Measurements from ENCODE around the gene DIAPH1.

DIAPH1 gene

DNA sequence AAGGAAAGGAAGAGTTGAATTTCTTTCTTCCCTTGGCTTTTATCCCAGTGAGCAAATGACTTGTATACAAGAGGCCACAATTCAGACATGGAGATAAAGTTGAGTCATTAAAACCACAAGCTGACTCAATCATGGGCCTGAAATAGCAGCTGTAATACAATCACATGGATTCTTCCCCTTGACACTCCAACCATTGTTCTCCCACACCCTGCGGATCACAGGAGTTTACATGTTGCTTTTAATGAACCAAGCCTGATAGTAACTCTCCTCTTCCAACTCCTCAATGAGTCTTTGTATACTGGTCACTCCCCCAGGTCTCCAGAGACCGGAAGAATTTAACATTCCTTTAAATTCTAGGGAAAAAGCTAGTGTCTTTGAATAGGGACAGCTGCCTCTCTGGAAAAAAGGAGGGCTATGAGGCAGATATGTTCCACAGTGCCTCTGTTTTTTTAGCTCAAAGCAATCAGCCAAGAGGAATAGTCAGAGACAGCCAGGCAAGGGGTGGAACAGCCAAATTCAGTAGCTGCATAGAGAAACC is 97.5 kb downstream of the DIAPH1 start:
- Histone ChIP-seq H3K4me3 (ENCODE audit: low read length) (no peak overlapping the region), H3K27ac (ENCODE audit: low read length) (no peak overlapping the region), H3K79me2 (ENCODE audit: low read length) (no peaks in the 10 kb centered on the region), H3K27me3 (ENCODE audit: low read depth, low read length) (no peaks in the 10 kb centered on the region), H3K9me3 (ENCODE audit: insufficient read depth, low read length) (no peaks in the 10 kb centered on the region), H3K4me2 (ENCODE audit: low read length) (no peak overlapping the region), H2AFZ (ENCODE audit: low read depth, low read length) (no peak overlapping the region), H4K20me1 (ENCODE audit: insufficient read depth, low read length) (no peaks in the 10 kb centered on the region), H3K9ac (ENCODE audit: low read length) (no peak overlapping the region), H3K4me1 (ENCODE audit: low read length) (no peaks in the 10 kb centered on the region), H3K36me3 (replicated peaks; ENCODE audit: low read depth, low read length) (peaks cover 7% of the 10 kb centered on the region)
- TF ChIP-seq, protein P1, sequence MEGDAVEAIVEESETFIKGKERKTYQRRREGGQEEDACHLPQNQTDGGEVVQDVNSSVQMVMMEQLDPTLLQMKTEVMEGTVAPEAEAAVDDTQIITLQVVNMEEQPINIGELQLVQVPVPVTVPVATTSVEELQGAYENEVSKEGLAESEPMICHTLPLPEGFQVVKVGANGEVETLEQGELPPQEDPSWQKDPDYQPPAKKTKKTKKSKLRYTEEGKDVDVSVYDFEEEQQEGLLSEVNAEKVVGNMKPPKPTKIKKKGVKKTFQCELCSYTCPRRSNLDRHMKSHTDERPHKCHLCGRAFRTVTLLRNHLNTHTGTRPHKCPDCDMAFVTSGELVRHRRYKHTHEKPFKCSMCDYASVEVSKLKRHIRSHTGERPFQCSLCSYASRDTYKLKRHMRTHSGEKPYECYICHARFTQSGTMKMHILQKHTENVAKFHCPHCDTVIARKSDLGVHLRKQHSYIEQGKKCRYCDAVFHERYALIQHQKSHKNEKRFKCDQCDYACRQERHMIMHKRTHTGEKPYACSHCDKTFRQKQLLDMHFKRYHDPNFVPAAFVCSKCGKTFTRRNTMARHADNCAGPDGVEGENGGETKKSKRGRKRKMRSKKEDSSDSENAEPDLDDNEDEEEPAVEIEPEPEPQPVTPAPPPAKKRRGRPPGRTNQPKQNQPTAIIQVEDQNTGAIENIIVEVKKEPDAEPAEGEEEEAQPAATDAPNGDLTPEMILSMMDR (IDR thresholded peaks at IDR 0.05; ENCODE audit: low read depth, low read length): no peak
- TF ChIP-seq EZH2phosphoT487 (IDR thresholded peaks at IDR 0.05; ENCODE audit: low read depth): no peak

DNA sequence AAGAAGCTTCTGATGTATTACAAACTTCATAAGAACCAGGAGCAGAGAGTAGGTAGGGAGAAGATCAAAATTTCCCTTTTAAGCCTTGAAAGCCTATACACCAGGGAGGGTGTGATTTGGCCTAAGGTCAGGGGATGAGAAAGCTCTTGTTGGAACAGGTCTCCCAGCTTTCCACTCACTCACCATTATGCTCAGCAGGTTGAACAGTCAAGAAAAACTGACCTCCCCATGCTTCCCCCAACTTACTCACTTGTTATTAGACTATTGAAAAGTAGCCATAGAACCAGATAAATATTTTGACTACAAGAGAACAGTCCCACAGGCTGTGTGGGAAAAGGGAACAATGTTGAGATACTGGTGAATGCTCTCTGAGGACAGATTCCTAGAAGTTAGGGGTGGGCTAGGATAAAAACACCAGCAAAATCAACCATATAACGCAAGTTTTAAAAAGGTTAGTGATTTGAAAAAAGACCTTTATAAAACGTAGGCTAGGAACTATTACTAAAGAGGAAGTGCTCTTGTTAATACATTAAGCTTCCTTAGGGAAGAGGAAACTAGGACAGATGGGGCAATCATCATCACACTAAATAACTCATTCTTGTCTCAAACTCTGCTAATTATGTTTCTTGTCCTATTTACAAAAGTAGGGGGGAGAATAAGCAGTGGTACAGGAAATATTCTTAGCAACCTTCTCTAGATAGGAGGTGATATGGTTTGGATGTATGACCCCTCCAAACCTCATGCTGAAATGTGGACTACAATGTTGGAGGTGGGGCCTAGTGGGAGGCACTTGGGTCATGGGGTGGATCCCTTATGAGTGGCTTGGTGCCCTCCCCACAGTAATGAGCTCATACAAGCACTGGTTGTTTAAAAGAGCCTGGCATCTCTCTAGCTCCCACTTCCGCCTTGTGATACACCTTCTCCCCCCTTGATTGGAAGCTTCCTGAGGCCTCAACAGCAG is 98.9 kb downstream of the DIAPH1 start:
- Histone ChIP-seq H3K9ac (ENCODE audit: low read length) (no peak overlapping the region), H3K4me3 (ENCODE audit: low read length) (no peak overlapping the region), H4K20me1 (ENCODE audit: insufficient read depth, low read length) (no peaks in the 10 kb centered on the region), H3K27ac (ENCODE audit: low read length) (no peak overlapping the region), H3K4me1 (ENCODE audit: low read length) (no peaks in the 10 kb centered on the region), H3K27me3 (ENCODE audit: low read depth, low read length) (no peaks in the 10 kb centered on the region), H3K79me2 (ENCODE audit: low read length) (no peaks in the 10 kb centered on the region), H3K36me3 (replicated peaks; ENCODE audit: low read depth, low read length) (peaks cover 7% of the 10 kb centered on the region), H3K9me3 (ENCODE audit: insufficient read depth, low read length) (no peaks in the 10 kb centered on the region), H3K4me2 (ENCODE audit: low read length) (no peak overlapping the region), H2AFZ (ENCODE audit: low read depth, low read length) (no peak overlapping the region)
- TF ChIP-seq, protein P1 (IDR thresholded peaks at IDR 0.05; ENCODE audit: low read depth, low read length): no peak
- TF ChIP-seq EZH2phosphoT487 (IDR thresholded peaks at IDR 0.05; ENCODE audit: low read depth): no peak

DNA sequence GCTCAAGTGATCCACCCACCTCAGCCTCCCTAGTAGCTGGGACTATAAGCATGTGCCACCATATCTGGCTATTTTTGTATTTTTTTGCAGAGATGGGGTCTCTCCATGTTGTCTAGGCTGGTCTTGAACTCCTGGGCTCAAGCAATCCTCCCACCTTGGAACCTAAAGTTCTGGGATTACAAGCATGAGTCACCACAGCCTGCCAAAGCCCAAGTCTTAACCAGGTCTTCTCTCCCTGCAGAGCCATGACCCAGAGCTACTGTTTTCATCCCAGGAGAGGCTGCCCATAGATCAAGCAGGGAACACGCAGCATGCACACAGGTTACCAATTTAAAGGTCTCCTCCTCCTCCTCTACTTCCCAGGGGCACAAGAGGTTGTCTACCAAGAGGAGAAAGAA is 100.2 kb downstream of the DIAPH1 start:
- H4K20me1 ChIP-seq (ENCODE audit: insufficient read depth, low read length): no peaks in the 10 kb centered on the region
- H3K27me3 ChIP-seq (ENCODE audit: low read depth, low read length): no peaks in the 10 kb centered on the region
- peaks cover 10% of the 10 kb centered on the region for H3K4me1 ChIP-seq (ENCODE audit: low read length)
- no peak for TF ChIP-seq EZH2phosphoT487 (IDR thresholded peaks at IDR 0.05; ENCODE audit: low read depth)
- TF ChIP-seq, protein P1 (IDR thresholded peaks at IDR 0.05; ENCODE audit: low read depth, low read length): no peak
- no peaks in the 10 kb centered on the region for H3K9me3 ChIP-seq (ENCODE audit: insufficient read depth, low read length)
- no peak overlapping the region for H3K4me3 ChIP-seq (ENCODE audit: low read length)
- H3K27ac ChIP-seq (ENCODE audit: low read length): no peak overlapping the region
- peaks cover 2% of the 10 kb centered on the region for H3K36me3 ChIP-seq (replicated peaks; ENCODE audit: low read depth, low read length)
- no peak overlapping the region for H3K9ac ChIP-seq (ENCODE audit: low read length)
- H2AFZ ChIP-seq (ENCODE audit: low read depth, low read length): no peak overlapping the region
- no peaks in the 10 kb centered on the region for H3K79me2 ChIP-seq (ENCODE audit: low read length)
- H3K4me2 ChIP-seq (ENCODE audit: low read length): no peak overlapping the region

DNA sequence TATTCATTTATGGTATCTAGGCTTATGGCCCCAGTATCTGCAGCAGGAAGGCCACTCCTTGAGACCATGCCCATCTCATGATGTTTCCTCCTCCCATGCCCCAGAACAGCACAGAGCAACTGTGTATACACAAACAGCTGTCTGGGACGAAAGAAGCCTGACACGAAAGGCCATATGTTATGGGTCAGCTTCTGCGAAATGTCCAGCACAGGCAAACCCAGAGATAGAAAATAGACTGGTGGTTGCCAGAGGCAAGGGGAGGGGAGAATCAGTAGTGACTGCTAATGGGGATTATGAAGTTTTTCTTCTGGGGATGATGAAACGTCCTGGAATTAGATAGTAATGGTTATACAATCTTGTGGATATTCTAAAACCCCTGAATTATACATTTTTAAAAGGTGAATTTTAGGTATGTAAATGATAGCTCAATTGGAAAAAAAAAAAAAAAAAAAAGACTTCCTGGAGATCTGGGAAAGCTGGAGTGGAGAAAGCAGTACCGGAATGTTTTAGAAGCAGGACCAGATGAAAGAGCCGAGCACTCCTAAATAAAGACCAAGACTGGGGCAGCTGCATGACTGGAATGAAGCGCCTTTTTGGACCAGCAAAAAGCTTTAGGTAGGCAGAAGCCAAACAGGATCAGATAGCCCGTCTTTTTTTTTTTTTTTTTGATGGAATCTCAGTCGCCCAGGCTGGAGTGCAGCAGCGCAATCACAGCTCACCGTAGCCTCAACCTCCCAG is 100.8 kb downstream of the DIAPH1 start:
- Histone ChIP-seq H3K27ac (ENCODE audit: low read length) (no peak overlapping the region), H3K4me1 (ENCODE audit: low read length) (peaks cover 15% of the 10 kb centered on the region), H3K36me3 (replicated peaks; ENCODE audit: low read depth, low read length) (peaks cover 2% of the 10 kb centered on the region), H3K4me2 (ENCODE audit: low read length) (no peak overlapping the region), H3K27me3 (ENCODE audit: low read depth, low read length) (no peaks in the 10 kb centered on the region), H3K9ac (ENCODE audit: low read length) (no peak overlapping the region), H2AFZ (ENCODE audit: low read depth, low read length) (no peak overlapping the region), H3K79me2 (ENCODE audit: low read length) (no peaks in the 10 kb centered on the region), H3K4me3 (ENCODE audit: low read length) (no peak overlapping the region), H3K9me3 (ENCODE audit: insufficient read depth, low read length) (no peaks in the 10 kb centered on the region), H4K20me1 (ENCODE audit: insufficient read depth, low read length) (no peaks in the 10 kb centered on the region)
- no peak for TF ChIP-seq EZH2phosphoT487 (IDR thresholded peaks at IDR 0.05; ENCODE audit: low read depth)
- TF ChIP-seq, protein P1 (IDR thresholded peaks at IDR 0.05; ENCODE audit: low read depth, low read length): no peak

Data from OCI-LY3 (cell line).